GM12864 (cell line): ENCODE data around the gene PAPPA2.

ENCODE experiments used
- DNase-seq: peaks from one replicate; pipeline ENCODE4 v3.0.0-alpha.2; 2011; ENCODE audit warnings: low read depth
- H3K4me3 ChIP-seq: 2 replicates; pipeline ENCODE4 v1.5.1; 2011; ENCODE audit warnings: mild to moderate bottlenecking, low read depth, low read length, control low read depth
- TF ChIP-seq, protein P1 (sequence below): IDR thresholded peaks from 2 replicates; pipeline ENCODE4 v1.5.1; 2011; ENCODE audit warnings: low read depth, mild to moderate bottlenecking, moderate library complexity, low read length, control low read depth, inconsistent platforms; ENCODE audit errors: missing control alignments

Gene PAPPA2

GRCh38 chr1:176801514-176802020, 338.6 kb downstream of the PAPPA2 start:
- TF ChIP-seq, protein P1, sequence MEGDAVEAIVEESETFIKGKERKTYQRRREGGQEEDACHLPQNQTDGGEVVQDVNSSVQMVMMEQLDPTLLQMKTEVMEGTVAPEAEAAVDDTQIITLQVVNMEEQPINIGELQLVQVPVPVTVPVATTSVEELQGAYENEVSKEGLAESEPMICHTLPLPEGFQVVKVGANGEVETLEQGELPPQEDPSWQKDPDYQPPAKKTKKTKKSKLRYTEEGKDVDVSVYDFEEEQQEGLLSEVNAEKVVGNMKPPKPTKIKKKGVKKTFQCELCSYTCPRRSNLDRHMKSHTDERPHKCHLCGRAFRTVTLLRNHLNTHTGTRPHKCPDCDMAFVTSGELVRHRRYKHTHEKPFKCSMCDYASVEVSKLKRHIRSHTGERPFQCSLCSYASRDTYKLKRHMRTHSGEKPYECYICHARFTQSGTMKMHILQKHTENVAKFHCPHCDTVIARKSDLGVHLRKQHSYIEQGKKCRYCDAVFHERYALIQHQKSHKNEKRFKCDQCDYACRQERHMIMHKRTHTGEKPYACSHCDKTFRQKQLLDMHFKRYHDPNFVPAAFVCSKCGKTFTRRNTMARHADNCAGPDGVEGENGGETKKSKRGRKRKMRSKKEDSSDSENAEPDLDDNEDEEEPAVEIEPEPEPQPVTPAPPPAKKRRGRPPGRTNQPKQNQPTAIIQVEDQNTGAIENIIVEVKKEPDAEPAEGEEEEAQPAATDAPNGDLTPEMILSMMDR, result no peak
- no peak for DNase-seq
- no peak overlapping the region for H3K4me3 ChIP-seq

DNA sequence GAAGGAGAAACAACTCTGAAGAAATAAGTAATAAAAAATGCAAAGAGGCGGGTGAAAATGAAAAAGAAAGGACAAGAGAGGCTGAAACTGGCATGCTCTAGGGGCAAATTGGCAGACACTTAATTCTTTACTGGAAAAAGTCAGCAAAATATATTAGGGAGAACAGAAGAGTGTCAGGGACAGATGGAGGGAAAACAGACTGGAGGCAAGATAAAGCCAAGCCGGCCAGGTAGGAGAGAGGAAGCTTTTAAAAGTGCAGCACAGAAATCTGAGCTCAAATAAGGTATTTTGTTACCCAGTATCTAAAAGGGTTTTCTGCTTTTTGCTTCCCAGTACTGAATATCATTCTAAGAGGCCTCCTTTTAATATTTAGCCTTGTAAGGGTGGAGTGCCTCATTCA, 339.3 kb downstream of the PAPPA2 start:
- DNase-seq, result no peak

GRCh38 chr1:176803042-176803441, 340.1 kb downstream of the PAPPA2 start:
- no peak for DNase-seq
- H3K4me3 ChIP-seq, result no peak overlapping the region
- TF ChIP-seq, protein P1, result no peak

More for the DNA sequence above, 339.3 kb downstream of the PAPPA2 start:
- TF ChIP-seq, protein P1, result no peak
- H3K4me3 ChIP-seq, result no peak overlapping the region

DNA sequence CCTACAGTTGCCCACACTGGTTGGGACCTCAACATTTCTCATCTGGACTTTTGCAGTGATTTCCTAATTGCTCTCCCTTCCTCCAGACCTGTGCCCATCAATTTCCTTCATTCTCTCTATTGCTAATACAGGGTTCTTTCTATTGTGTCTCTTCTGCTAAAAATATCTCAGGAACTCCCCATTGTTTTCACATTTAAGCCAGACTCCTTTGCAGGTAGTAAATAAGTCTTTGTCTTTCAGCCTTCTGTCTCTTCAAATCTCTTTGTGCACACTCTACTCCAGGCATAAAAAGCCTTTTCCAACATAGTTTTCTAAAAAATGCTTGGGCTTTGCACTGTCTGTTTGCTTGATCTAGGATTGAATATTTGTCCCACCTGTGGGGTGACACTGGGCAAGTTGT, 340.6 kb downstream of the PAPPA2 start:
- H3K4me3 ChIP-seq, result no peak overlapping the region
- no peak for DNase-seq
- TF ChIP-seq, protein P1, result no peak

GRCh38 chr1:176809292-176809691, 346.3 kb downstream of the PAPPA2 start:
- H3K4me3 ChIP-seq, result no peak overlapping the region
- TF ChIP-seq, protein P1, result no peak
- no peak for DNase-seq

DNA sequence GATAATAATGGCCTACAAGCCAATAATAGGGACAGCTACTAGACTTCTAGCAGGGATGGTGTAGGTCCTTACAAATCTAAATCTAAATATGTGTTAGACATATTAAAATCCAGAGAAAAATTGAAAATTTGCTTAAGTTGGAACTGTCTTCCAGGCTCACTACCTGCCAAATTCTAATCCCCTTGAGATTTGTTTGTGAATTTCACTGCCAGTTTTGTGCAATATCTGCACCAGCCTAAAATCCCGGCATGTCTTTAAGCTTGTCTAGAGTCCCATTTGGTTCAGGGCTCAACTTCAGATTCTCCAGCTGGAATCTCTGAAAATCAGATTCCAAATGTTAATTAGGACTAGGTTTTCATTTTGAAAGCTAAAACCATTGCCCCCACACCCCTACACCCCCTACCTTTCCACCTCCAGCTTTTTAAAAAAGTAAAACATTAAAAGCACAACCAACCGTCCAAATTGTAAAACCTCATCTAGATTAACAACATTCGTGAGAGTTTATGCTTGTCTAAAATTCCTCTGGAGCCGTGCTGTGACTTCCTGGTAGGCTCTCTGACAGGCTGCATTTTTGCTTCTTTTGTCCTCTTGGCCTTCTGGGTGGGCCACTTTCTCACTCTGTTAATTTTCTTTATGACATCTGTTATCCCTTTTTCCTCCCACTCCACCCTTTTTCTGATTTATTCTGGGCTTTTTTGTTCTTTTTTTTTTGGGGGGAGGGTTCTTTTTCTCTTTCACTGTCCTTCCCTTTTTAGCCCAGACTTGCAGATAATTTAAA, 348.7 kb downstream of the PAPPA2 start:
- H3K4me3 ChIP-seq, result no peak overlapping the region
- TF ChIP-seq, protein P1, result no peak
- DNase-seq, result no peak

DNA sequence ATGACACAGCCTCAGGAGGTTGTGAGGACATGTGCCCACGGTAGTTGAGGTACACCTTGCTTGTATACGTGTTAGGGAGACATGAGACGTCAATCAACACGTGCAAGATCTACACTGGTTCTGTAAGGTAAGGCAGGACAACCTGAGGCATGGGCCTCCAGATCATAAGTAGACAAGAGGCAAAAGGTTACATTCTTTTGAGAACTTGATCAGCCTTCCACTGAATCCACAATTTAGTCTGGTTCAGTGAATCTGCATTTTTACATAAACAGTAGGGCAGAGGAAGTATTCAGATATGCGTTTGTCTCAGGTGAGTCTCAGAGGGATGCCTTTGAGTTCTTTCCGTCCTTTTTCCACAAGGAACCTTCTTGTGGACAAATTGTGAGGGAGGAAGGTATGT, 352.6 kb downstream of the PAPPA2 start:
- no peak for DNase-seq
- TF ChIP-seq, protein P1, result no peak

More for the DNA sequence above, 352.6 kb downstream of the PAPPA2 start:
- no peak overlapping the region for H3K4me3 ChIP-seq
